Measurements from ENCODE around the gene CTNNA3.

DNA sequence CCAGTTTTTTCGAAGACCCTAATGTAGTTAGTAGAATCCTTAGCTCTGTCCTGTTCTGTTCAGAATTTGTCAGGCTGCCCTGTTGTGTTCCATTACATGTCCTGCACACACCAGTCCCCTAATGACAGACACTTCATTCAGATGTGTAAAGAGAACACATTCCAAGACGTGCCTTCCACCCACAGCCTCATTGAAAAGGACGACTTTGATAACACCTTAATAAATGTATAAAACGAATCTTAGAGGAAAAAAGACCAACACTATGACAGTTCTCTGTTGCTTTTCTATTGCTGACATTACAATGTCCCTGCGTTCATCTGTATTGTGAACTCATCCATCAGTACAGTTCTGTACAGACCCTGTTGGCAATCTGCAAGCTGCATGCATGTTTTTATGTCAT is 766.6 kb downstream of the CTNNA3 start:
- TF ChIP-seq, protein P1, sequence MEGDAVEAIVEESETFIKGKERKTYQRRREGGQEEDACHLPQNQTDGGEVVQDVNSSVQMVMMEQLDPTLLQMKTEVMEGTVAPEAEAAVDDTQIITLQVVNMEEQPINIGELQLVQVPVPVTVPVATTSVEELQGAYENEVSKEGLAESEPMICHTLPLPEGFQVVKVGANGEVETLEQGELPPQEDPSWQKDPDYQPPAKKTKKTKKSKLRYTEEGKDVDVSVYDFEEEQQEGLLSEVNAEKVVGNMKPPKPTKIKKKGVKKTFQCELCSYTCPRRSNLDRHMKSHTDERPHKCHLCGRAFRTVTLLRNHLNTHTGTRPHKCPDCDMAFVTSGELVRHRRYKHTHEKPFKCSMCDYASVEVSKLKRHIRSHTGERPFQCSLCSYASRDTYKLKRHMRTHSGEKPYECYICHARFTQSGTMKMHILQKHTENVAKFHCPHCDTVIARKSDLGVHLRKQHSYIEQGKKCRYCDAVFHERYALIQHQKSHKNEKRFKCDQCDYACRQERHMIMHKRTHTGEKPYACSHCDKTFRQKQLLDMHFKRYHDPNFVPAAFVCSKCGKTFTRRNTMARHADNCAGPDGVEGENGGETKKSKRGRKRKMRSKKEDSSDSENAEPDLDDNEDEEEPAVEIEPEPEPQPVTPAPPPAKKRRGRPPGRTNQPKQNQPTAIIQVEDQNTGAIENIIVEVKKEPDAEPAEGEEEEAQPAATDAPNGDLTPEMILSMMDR (IDR thresholded peaks at IDR 0.05 in 4 of 5, conservative IDR thresholded peaks at IDR 0.05 in 1 of 5): no peak
- TF ChIP-seq POLR2A (IDR thresholded peaks at IDR 0.05): no peak
